ENCODE results near the gene KAT6B.

Gene KAT6B

GRCh38 chr10:75015442-75015841, 189.0 kb downstream of the KAT6B start:
- Histone ChIP-seq H3K9ac (no peak overlapping the region), H3K79me2 (peaks cover 7% of the 10 kb centered on the region), H3K27ac (no peak overlapping the region), H3K27me3 (ENCODE audit: control insufficient read depth, insufficient read depth, low read length) (no peaks in the 10 kb centered on the region), H3K4me3 (ENCODE audit: low read depth, low read length) (no peak overlapping the region), H2AFZ (no peak overlapping the region), H3K4me2 (ENCODE audit: low read length) (no peak overlapping the region), H3K9me3 (ENCODE audit: control insufficient read depth, low read length) (no peaks in the 10 kb centered on the region), H3K4me1 (peaks cover 17% of the 10 kb centered on the region), H3K36me3 (ENCODE audit: control insufficient read depth, insufficient read depth, low read length) (no peaks in the 10 kb centered on the region)
- no peak for TF ChIP-seq CTCF (IDR thresholded peaks at IDR 0.05)

- Histone ChIP-seq H3K4me3 (ENCODE audit: low read depth, low read length) (no peak overlapping the region), H3K4me2 (ENCODE audit: low read length) (no peak overlapping the region), H3K27me3 (ENCODE audit: control insufficient read depth, insufficient read depth, low read length) (no peaks in the 10 kb centered on the region), H3K9ac (no peak overlapping the region), H3K27ac (no peak overlapping the region), H3K36me3 (ENCODE audit: control insufficient read depth, insufficient read depth, low read length) (no peaks in the 10 kb centered on the region), H3K9me3 (ENCODE audit: control insufficient read depth, low read length) (no peaks in the 10 kb centered on the region), H3K4me1 (peaks cover 26% of the 10 kb centered on the region), H2AFZ (no peak overlapping the region), H3K79me2 (peaks cover 7% of the 10 kb centered on the region)
- TF ChIP-seq CTCF (IDR thresholded peaks at IDR 0.05) = no peak
These were observed 189.9 kb downstream of the KAT6B start for GRCh38 chr10:75016325-75016724.

GRCh38 chr10:75018251-75018650, 191.9 kb downstream of the KAT6B start:
- no peaks in the 10 kb centered on the region for H3K79me2 ChIP-seq
- peaks cover 45% of the 10 kb centered on the region for H3K4me1 ChIP-seq
- no peak overlapping the region for H2AFZ ChIP-seq
- H3K27ac ChIP-seq = no peak overlapping the region
- no peak overlapping the region for H3K4me2 ChIP-seq (ENCODE audit: low read length)
- no peaks in the 10 kb centered on the region for H3K9me3 ChIP-seq (ENCODE audit: control insufficient read depth, low read length)
- no peaks in the 10 kb centered on the region for H3K36me3 ChIP-seq (ENCODE audit: control insufficient read depth, insufficient read depth, low read length)
- TF ChIP-seq CTCF (IDR thresholded peaks at IDR 0.05) = no peak
- no peaks in the 10 kb centered on the region for H3K27me3 ChIP-seq (ENCODE audit: control insufficient read depth, insufficient read depth, low read length)
- no peak overlapping the region for H3K9ac ChIP-seq
- H3K4me3 ChIP-seq (ENCODE audit: low read depth, low read length) = no peak overlapping the region

GRCh38 chr10:75018686-75019307, 192.4 kb downstream of the KAT6B start:
- no peaks in the 10 kb centered on the region for H3K27me3 ChIP-seq (ENCODE audit: control insufficient read depth, insufficient read depth, low read length)
- no peak overlapping the region for H3K27ac ChIP-seq
- no peak for TF ChIP-seq CTCF (IDR thresholded peaks at IDR 0.05)
- peaks cover 47% of the 10 kb centered on the region for H3K4me1 ChIP-seq
- no peak overlapping the region for H3K4me3 ChIP-seq (ENCODE audit: low read depth, low read length)
- no peak overlapping the region for H3K9ac ChIP-seq
- H3K36me3 ChIP-seq (ENCODE audit: control insufficient read depth, insufficient read depth, low read length) = no peaks in the 10 kb centered on the region
- H3K79me2 ChIP-seq = no peaks in the 10 kb centered on the region
- H3K4me2 ChIP-seq (ENCODE audit: low read length) = no peak overlapping the region
- H2AFZ ChIP-seq = no peak overlapping the region
- no peaks in the 10 kb centered on the region for H3K9me3 ChIP-seq (ENCODE audit: control insufficient read depth, low read length)

- Histone ChIP-seq H3K9me3 (ENCODE audit: control insufficient read depth, low read length) (no peaks in the 10 kb centered on the region), H3K27ac (no peak overlapping the region), H3K79me2 (no peaks in the 10 kb centered on the region), H2AFZ (no peak overlapping the region), H3K36me3 (ENCODE audit: control insufficient read depth, insufficient read depth, low read length) (no peaks in the 10 kb centered on the region), H3K4me2 (ENCODE audit: low read length) (no peak overlapping the region), H3K27me3 (ENCODE audit: control insufficient read depth, insufficient read depth, low read length) (no peaks in the 10 kb centered on the region), H3K9ac (no peak overlapping the region), H3K4me1 (peaks cover 47% of the 10 kb centered on the region), H3K4me3 (ENCODE audit: low read depth, low read length) (no peak overlapping the region)
- TF ChIP-seq CTCF (IDR thresholded peaks at IDR 0.05) = peak; percentile 35
These were observed 193.0 kb downstream of the KAT6B start for GRCh38 chr10:75019370-75019769.

Measured in parathyroid adenoma (tissue), 2 donors.